GM10847 (cell line): ENCODE measurements around the gene MMGT1.

Experiments
- POLR2A ChIP-seq: IDR thresholded peaks from 2 replicates; pipeline ENCODE4 v1.6.1; 2011; ENCODE audit not compliant: insufficient read length; ENCODE audit errors: extremely low read depth

MMGT1 gene

GRCh38 chrX:135973548-135974278, at the start of gene MMGT1:
TSS of gene MMGT1 (minus strand) at chrX:135973988. CDS start at chrX:135973675, 313 bp downstream.
- TF ChIP-seq POLR2A, result peak; percentile 43

- no peak for TF ChIP-seq POLR2A
These were observed 48.1 kb upstream of the MMGT1 start for GRCh38 chrX:136021903-136022302.

DNA sequence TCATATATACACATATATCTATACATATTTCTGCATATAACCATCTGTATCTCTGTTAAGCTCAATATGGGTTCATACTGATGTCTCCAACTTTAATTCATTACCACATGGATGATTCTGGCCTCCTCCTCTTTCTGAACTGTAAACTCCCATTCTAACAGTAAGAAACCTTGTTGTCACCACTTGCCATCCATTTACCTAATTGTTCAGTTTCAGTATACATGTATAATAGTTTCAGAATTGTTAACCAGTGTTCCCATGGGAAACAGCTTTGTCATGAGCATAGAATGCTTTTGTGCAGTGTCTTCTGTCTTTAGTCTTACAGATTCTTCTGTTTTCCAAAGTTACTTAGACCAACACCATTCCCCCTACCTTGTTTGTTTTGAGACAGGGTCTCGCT, 47.4 kb upstream of the MMGT1 start:
- no peak for TF ChIP-seq POLR2A

- TF ChIP-seq POLR2A, result no peak
These were observed 45.4 kb upstream of the MMGT1 start for GRCh38 chrX:136019226-136019625.

DNA sequence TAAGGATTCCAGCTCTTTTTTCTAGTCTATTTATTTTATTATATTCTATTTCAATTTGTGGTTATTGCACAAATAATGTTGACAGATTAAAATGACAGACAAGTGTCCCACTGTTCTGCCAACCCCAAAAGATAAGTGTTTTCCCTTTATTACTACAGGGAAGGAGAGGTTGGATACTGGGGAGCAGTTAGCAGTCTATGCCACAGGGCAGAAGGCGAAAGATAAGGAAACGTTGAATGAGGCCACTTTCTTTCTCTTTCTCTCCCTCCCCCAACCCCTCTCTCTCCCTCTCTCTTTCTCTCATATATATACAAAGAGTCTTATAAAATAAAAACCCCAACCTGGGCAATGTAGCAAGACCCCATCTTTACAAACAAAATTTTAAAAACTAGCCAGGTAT, 43.1 kb upstream of the MMGT1 start:
- no peak for TF ChIP-seq POLR2A

DNA sequence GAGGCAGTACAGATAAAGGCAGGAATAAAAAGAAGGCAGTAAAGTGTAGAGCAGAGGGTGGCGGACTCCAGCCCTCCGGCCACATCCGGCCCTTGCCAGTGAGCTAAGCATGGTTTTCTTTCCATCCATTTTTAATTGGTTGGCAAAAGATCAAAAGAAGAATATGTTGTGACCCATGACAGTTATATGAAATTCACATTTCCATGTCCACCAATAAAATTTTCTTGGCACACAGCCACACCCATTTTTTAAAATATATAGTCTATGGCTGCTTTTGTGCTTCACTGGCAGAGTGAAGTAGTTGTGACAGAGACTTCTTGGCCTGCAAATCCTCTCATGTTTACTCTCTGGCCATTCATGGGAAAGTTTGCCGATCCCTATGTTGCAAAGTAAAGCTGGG, 41.2 kb upstream of the MMGT1 start:
- no peak for TF ChIP-seq POLR2A

- no peak for TF ChIP-seq POLR2A
These were observed 14.5 kb upstream of the MMGT1 start for GRCh38 chrX:135988245-135988644.

DNA sequence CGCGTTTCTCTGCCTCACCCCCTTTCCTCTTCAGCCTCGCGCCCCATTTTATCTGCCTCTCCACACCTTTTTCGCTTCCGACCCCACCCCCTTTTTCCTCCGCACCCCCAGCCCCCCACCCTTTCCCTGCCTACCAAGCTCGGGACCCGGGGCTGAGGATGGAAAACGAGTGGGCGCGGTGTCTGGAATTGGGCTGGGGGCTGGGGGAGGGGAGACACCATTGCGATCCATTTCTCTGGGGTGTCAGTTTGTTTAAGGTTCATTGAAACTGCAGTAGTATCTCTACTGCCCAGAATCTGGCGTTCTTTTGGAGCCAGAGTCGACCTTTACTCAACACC, 12.2 kb upstream of the MMGT1 start:
- no peak for TF ChIP-seq POLR2A

DNA sequence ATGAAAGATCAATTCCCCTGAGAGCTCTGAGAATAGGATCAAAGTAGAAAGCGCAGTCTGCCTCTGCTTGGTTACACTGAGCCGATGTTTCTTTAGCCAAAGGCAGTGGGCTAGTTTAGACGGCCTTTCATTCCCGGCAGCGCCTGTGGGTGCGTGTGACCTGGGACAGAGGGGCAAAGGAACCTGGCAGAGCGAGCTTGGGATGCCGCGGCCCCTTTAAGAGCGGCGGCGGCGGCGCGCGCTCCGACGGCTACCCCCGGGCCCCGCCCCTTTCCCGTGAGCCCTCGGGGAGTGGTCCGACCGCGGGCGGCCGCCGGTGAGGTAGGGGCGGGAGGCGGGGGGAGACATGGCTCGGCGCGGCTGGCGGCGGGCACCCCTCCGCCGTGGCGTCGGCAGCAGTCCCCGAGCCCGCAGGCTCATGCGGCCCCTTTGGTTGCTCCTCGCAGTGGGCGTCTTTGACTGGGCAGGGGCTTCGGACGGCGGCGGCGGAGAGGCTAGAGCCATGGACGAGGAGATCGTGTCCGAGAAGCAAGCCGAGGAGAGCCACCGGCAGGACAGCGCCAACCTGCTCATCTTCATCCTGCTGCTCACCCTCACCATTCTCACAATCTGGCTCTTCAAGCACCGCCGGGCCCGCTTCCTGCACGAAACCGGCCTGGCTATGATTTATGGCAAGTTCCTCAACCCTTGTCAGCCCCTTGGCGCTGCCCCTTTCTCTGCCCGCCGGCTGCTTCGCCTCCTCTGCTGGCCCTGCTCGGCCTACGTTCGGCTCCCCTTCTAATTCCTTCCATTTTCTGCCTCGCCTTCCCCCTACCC, 11.6 kb upstream of the MMGT1 start, which contains the start of gene SLC9A6:
Gene SLC9A6 (plus strand): TSS at position 279 of the 816 bp plus-strand sequence. CDS start 224 bp downstream, at position 503.
- peak; percentile 33 for TF ChIP-seq POLR2A

DNA sequence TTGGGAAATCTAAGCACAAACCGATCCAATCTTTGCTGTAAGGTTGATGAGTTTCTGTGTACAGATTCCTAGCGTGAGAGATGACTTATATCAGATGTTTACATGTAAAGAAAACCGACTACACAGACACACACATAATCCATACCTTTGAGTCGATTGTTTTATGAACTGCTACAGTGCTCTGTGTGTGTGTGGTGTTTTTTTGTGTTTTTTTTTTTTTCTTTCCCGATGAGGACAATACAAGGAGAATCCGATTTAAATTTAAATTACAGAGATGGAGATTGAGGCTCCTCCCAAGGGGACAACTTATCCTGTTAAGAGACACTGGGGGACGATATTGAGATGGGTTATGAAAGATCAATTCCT, 11.0 kb upstream of the MMGT1 start:
- no peak for TF ChIP-seq POLR2A

GRCh38 chrX:135984256-135984655, 10.5 kb upstream of the MMGT1 start:
- TF ChIP-seq POLR2A, result no peak

GRCh38 chrX:135982860-135983259, 9.1 kb upstream of the MMGT1 start:
- TF ChIP-seq POLR2A, result no peak

DNA sequence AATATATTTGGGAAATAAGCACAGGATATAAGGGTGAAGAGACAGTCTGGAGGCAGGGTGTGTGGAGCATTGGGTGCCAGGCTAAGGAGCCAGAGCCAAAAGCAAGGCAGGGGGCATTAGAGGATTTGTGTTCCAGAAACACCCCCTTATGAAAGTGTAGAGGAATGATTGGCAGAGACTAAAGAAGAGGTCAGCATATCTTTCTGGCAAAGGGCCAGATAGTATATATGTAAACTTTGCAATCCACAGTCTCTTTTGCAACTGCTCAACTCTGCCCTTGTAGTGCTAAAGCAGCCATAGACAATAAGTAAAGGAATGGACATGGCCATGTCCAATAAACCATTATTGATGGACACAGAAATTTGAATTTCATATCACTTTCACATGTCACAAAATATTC, 7.9 kb upstream of the MMGT1 start:
- TF ChIP-seq POLR2A, result no peak

DNA sequence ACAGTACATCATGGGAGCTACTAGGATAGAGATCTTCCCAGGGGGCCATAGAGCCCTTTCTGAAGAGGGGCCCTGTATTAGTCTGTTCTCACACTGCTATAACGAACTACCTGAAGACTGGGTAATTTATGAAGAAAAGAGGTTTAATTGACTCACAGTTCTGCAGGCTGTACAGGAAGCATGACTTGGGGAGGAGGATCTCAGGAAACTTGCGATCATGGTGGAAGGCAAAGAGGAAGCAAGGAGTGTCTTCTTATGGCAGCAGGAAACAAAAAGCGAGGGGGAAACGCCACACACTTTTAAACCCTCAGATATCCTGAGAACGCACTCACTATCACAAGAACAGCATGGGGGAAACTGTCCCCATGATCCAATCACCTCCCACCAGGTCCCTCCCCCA, 7.2 kb upstream of the MMGT1 start:
- no peak for TF ChIP-seq POLR2A

DNA sequence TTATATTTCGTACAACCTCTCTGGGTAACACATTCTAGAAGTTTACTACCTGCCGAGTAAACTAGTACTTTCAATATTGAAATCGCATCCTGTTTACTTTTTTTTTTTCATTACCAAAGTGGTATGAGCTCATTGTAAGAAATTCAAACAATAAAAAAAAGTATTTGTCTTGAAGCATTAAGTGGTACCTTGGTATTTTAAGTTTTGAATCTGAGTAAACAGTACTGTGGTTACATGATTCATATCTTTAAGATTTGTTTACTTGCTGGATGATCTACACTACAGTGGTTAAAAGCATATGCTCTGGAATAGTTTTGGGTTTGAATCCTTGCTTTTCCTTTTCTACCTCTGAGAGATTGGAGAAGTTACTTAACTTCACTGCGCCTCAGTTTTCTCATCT, 3.8 kb upstream of the MMGT1 start:
- TF ChIP-seq POLR2A, result no peak

DNA sequence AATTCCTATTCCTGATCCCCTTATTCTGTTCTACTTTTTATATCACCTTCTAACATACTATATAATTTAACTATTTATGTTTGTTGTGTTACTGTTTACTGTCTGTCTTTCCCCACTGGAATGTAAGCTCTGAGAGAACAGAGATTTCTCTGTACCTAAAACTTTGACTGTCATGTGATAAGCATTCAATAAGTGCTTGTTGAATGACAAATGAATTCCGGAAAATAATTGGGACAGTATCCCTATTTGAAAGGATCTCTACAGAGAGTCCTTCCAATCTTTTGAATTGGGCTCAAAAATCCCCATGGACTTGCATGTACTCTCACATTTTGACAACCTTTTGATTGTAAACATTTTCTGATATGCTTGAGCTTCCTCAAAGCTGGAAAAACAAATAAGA, 1.6 kb upstream of the MMGT1 start:
- TF ChIP-seq POLR2A, result no peak
